GM18502 (cell line): ENCODE results near the gene CCDC141.
A peak's percentile ranks its signal among the peaks of the same experiment; 100 is the strongest.

ENCODE experiments used
- ATAC-seq: cut with Tn5 transposase; IDR thresholded peaks from one replicate; pipeline ENCODE4 v1.9.1; 2021; ENCODE audit warnings: mild to moderate bottlenecking; ENCODE audit not compliant: unreplicated experiment, poor library complexity

Gene CCDC141

DNA sequence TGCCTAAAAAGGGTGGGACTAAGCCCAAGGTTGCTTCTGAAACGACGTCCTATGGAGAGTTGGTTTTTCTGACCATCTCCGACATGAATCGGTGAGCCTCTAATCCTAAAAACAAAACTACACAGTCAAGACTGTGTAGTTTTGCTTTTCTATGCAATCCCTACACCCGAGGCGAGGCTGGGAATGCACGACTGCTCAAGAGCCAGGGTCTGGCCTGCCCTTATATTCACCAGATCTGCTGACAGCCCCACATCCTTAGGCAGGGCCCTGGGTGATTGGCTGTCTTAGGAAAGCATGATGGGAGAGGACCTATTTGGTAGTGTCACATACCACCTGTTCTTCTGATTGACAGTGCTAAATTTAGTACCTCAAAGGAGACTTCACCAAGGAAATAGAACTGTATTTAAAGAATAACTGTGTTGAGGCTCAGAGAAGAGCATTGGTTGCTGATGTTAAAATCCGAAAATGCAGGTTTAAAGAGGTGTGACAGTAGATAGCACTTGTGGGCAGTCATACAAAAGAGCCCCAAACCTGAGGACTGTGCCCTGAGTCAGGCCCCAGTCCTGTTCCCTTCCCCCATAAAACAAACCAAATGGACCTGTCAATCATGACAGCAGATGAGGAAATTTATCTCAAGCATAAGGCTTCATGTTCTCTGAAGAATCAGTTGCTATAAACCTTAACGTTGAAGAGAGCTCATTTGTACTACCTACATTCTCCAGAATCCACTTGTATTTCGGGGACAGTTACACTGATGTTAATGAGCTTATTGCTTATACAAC, 242.5 kb downstream of the CCDC141 start, which contains the start of gene TTN:
TSS of gene TTN (minus strand) at position 197 of the 782 bp plus-strand sequence. CDS start 2,781 bp downstream, outside the sequence.
- no peak for ATAC-seq

DNA sequence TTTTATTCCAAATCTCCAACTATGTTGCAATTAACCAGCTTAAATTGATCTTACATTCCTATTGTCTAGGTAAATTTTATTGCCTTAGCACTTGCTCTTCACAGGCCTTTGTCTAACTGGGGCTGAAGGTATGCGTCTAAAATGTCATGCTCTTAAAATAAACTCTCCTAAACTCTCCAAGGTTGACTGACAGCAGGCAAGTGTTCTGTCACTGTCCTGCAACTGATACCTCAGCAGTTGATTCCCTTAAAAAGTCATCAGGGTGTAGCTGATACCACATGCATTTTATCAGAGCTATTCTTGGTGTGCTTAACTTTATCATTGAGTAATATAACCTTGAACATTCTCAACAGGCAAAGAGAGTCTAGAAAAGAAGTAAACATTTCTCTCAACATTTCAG, 243.4 kb downstream of the CCDC141 start:
- no peak for ATAC-seq

GRCh38 chr2:178805457-178805856, 244.5 kb downstream of the CCDC141 start:
- no peak for ATAC-seq

DNA sequence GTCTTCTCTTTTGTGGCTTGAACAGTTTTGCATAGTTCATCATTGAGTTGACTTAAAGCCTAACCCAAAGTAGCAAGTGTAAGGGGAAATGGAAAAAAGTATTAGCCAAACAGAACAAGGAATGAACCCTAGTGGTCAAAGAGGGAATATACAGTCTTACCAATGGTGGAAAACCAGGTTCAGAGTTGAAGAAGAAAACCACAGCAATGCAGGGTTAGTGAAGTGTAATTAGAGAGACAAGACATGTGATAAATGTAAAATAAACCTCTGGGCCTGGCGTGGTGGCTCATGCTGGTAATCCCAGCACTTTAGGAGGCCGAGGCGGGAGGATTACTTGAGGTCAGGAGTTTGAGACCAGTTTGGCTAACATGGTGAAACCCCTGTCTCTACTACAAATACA, 245.1 kb downstream of the CCDC141 start:
- peak; percentile 89 for ATAC-seq

- no peak for ATAC-seq
Observed at GRCh38 chr2:178800510-178800909, 249.4 kb downstream of the CCDC141 start.

- ATAC-seq: no peak
Observed at GRCh38 chr2:178799305-178799704, 250.6 kb downstream of the CCDC141 start.

DNA sequence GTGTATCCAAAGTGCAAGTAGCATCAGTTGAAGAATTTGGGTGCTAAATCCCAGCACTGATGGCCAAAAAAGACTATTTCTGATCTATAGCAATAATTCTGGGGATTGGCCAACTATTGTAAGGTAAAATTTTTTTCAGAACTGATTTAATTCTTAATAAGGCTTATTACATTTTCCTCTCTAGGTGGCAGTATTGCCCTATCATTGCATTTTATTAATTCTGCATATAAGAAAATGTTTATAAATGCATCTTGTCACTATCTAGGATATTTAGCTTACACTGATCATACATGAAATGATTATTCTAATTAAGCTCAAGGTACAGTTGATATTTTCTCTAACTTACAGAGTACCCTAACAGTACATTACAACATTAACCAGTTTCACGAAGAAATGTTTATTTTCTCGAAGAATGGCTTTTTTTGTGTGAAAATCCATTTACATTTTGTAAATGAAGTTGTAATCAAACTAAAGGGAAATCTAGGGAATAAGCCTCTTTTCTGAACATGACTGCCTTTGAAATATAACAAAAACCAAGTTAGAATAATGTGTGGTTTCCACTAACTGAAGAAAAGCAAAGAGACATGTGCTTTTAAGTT, 253.8 kb downstream of the CCDC141 start:
- ATAC-seq: no peak

DNA sequence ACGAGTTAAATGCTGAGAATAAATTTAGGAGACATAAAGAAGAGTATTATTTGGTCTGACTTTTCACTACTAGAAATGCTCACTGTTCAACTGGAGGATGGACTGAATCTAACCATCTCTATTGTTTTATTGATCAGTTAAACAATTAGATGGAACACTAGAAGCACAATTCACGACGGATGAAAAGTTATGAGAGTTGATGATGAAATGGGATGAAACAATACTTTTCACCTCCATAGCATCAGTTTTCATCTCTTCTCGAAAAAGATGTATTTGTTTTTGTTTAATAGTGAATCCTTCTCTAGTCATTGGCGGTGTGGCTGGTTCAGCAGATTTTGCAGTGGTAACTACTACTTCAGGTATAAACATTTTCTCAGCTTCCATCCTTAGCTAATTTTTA, 262.0 kb downstream of the CCDC141 start:
- ATAC-seq: no peak

GRCh38 chr2:178787155-178787554, 262.8 kb downstream of the CCDC141 start:
- ATAC-seq: no peak

DNA sequence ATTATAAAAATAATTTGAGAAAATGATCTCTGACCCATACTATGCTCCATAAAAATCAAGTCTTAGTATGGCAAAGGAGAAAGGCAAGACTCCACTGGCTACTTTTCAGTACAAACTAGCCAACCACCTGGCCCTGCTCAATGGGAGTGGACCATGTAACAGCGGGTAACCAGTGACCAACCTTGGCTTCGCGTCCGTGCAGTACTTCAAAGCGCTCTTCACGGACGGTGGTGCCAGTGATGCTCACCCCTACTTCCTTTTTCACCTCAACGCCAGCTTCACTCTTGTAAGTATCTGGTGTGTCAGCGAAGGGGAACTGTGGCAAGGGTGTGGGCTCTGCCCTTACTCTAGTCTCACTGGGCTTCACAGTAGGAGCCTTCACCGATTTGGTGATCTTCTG, 266.0 kb downstream of the CCDC141 start:
- ATAC-seq: no peak

DNA sequence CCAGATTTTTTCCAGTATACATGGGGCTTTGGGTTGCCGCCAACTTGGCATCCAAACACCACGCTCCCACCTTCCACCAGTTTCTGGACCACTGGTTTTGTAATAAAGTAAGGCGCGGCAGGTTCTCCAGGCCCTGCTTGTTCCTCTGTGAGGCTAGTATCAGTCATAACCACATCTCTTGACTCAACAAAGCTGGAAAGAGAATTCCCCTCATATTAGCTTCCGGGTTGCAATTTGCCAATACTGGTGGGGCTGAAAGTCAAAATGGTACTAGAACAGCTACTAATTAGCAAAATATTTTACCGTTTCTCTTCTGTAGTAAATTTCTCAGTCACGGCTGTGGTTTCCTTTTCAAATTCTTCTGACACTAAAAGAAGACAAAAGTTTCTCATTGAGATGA, 267.7 kb downstream of the CCDC141 start:
- no peak for ATAC-seq
